Stimulated activated naive B cell treated with anti-CD40 and anti-IgM and Interleukin-4, amounts not matched to agents 10 μg/mL and 1 μg/mL and 100 μg/mL, for 72 hours (primary cell): Measurements from ENCODE around the gene MYOF.

Source experiments
- ATAC-seq, 2 donors: fragments of 150-1000 bp; cut with Tn5 transposase; replicated peaks; 2 replicates each; pipeline ENCODE4 v1.10.0; 2021; ENCODE audit warnings: moderate library complexity in 1 of 2
- DNase-seq: peaks from one replicate; pipeline ENCODE4 v3.0.0; 2021
- H3K27ac Mint-ChIP-seq: one replicate; pipeline ENCODE4 v1.8.0; 2022; ENCODE audit warnings: mild to moderate bottlenecking, mixed read lengths
- H3K27me3 Mint-ChIP-seq, 2 donors: one replicate each; pipeline ENCODE4 v1.8.0; 2022; ENCODE audit warnings: mixed read lengths in 2 of 2
- H3K36me3 Mint-ChIP-seq, 2 donors: one replicate each; pipeline ENCODE4 v1.8.0; 2022; ENCODE audit warnings: mixed read lengths in 2 of 2, mild to moderate bottlenecking in 1 of 2
- H3K4me1 Mint-ChIP-seq, 2 donors: one replicate each; pipeline ENCODE4 v1.8.0; 2022; ENCODE audit warnings: mixed read lengths in 2 of 2, mild to moderate bottlenecking in 1 of 2
- H3K4me3 Mint-ChIP-seq, 2 donors: one replicate each; pipeline ENCODE4 v1.8.0; 2022; ENCODE audit warnings: mild to moderate bottlenecking in 2 of 2, mixed read lengths in 2 of 2, moderate library complexity in 1 of 2
- H3K9me3 Mint-ChIP-seq, 2 donors: one replicate each; pipeline ENCODE4 v1.8.0; 2022; ENCODE audit warnings: mixed read lengths in 2 of 2, mild to moderate bottlenecking in 1 of 2

MYOF gene

DNA sequence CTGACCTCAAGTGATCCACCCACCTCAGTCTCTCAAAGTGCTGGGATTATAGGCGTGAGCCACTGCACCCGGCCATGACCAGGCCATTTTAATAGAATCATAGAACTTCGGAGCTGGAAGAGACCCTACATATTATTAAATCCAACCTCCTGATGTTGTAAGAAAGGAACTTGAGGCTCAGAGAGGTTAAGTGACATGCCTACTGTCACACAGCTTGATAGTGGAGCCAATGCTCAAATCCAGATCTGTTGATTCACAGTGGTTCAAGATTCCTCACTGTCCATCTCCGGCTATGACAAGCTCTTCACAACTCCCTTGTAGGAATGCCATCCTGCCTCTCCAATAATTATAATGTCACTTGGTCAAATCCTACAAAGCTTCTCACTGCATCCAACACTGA lies 65.3 kb downstream of the MYOF start:
- peaks cover 9 to 28% of the 10 kb centered on the region in 2 donors for H3K4me1 Mint-ChIP-seq
- DNase-seq (no peak), ATAC-seq (no peak)
- no peaks in the 10 kb centered on the region for H3K9me3 Mint-ChIP-seq
- no peak overlapping the region for H3K27ac Mint-ChIP-seq
- H3K27me3 Mint-ChIP-seq = peaks cover 0 to 4% of the 10 kb centered on the region in 2 donors
- H3K4me3 Mint-ChIP-seq = no peak overlapping the region
- peaks cover 0 to 2% of the 10 kb centered on the region in 2 donors for H3K36me3 Mint-ChIP-seq

DNA sequence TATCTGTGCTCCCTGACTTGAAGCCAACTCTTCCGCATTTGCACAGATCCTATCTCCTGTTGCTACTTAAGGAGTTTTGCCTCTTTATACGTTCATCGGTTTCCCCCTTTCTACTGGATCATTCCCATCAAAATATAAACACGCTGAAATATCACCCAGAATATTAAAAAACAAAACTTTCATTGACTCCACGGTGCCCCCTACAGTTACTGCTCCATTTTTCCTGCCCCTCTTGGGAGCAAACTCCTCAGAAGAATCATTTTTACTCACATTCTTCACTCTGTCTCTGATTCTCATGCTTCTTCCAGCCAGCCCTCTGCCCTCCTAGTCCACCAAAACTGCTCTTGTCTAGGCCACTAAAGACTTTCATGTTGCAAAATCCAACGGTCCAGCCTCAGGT lies 66.4 kb downstream of the MYOF start:
- Mint-ChIP-seq H3K27ac (no peak overlapping the region), H3K9me3 (no peaks in the 10 kb centered on the region), H3K4me3 (no peak overlapping the region), H3K36me3 (peaks cover 0 to 2% of the 10 kb centered on the region in 2 donors), H3K4me1 (peaks cover 9 to 28% of the 10 kb centered on the region in 2 donors), H3K27me3 (peaks cover 0 to 4% of the 10 kb centered on the region in 2 donors)
- no peak for DNase-seq
- no peak for ATAC-seq

DNA sequence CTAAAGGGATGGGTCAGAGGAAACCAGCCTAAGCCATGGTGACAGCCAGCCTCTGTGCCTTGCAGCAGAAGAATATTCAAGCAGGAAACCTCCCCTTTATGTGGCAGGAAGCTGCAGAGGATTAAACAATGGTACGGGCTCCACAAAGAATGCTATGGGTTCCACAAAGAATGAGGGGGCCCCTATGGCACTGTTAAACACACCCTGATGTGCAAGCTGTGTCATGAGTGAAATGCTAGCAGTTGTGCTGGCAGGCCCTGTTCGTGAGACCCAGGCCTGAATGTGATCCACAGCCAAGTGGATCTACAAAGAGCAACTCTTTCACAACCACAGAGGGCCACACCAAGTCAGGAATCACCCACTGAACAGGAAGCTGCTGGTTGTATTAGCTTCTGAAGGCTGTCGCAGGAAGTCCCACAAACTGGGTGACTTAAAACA lies 68.9 kb downstream of the MYOF start:
- H3K36me3 Mint-ChIP-seq = peaks cover 2 to 3% of the 10 kb centered on the region in 2 donors
- peak; percentile 18 to 27 for ATAC-seq
- H3K4me1 Mint-ChIP-seq = peaks cover 9 to 28% of the 10 kb centered on the region in 2 donors

DNA sequence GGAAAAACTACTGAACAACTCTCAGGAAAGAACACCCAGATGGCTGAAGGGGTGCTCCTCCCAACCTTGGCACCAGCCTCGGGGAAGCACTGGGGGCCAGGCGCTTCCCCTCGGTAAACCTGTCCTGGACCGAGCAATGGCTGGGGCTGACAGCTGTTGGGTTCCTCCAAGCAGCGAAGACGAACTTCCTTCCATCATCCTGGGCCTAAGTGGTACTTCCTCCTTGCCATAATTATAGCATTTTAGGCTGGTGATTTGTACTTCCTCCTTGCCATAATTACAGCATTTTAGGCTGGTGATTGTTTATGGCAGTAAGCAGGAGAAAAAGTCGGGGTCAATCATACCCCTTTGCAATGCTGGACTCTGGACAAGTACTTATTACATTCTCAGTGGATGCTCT lies 69.3 kb downstream of the MYOF start:
- peaks cover 9 to 28% of the 10 kb centered on the region in 2 donors for H3K4me1 Mint-ChIP-seq
- no peak overlapping the region for H3K4me3 Mint-ChIP-seq
- no peak for DNase-seq
- H3K27ac Mint-ChIP-seq = no peak overlapping the region
- no peaks in the 10 kb centered on the region for H3K9me3 Mint-ChIP-seq
- H3K36me3 Mint-ChIP-seq = peaks cover 2 to 3% of the 10 kb centered on the region in 2 donors
- peak; percentile 57 to 64 for ATAC-seq
- no peaks in the 10 kb centered on the region for H3K27me3 Mint-ChIP-seq

More for the DNA sequence above, 68.9 kb downstream of the MYOF start:
- H3K27me3 Mint-ChIP-seq = no peaks in the 10 kb centered on the region
- H3K27ac Mint-ChIP-seq = no peak overlapping the region
- DNase-seq = no peak
- H3K4me3 Mint-ChIP-seq = no peak overlapping the region
- no peaks in the 10 kb centered on the region for H3K9me3 Mint-ChIP-seq

DNA sequence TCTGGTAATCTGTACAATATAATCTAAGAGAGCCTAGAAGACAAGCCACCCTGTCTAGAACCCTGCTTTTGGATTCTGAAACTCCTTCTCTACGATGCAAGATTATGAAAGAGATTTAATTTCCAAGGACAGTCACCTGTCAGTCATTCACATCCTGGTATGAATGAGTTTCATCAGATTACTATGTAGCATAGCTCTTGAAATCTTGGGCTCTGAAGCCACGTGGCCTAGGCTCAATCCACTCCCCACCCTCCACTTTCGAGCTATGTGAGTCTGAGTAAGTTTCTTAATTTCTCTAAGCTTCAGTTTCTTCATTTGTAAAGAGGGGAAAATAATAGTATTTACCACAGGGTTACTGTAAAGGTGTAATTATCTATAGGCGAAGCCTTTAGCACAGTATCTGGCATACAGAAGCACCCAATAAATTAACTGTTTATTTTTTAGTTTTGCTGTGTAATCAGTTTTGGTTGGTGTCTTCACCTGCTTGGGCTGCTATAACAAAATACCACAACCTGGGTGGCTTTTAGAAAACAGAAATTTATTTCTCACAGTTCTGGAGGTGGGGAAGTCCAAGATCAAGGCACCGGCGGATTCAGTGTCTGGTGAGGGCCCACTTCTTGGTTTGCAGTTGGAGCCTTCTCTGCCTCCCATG lies 71.3 kb downstream of the MYOF start:
- no peak overlapping the region for H3K27ac Mint-ChIP-seq
- H3K9me3 Mint-ChIP-seq = no peaks in the 10 kb centered on the region
- ATAC-seq = no peak
- peaks cover 2 to 3% of the 10 kb centered on the region in 2 donors for H3K36me3 Mint-ChIP-seq
- peaks cover 9 to 23% of the 10 kb centered on the region in 2 donors for H3K4me1 Mint-ChIP-seq
- no peak for DNase-seq
- H3K4me3 Mint-ChIP-seq = no peak overlapping the region
- no peaks in the 10 kb centered on the region for H3K27me3 Mint-ChIP-seq

DNA sequence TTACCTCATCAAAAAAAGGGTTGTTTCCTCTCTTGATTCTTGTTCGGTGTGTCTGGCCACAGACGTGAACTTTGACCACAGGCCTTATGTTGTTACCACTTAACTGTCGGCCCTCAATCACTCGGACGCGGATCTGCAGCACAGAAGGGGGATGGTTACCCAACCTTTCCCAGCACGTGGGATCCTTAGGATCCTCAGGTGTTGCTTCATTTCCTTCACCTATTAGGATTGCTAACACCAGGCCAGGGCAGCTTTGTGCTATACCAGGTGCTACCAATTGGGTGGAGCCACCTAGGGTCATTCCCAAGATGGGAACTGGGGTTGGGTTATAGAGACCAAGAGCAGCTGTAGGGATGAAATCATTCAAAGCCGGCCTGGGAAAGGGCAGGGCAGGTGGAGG lies 73.4 kb downstream of the MYOF start:
- Mint-ChIP-seq H3K4me3 (no peak overlapping the region), H3K27ac (no peak overlapping the region), H3K27me3 (no peaks in the 10 kb centered on the region), H3K36me3 (peaks cover 2 to 3% of the 10 kb centered on the region in 2 donors), H3K9me3 (no peaks in the 10 kb centered on the region), H3K4me1 (peaks cover 9 to 17% of the 10 kb centered on the region in 2 donors)
- ATAC-seq (no peak), DNase-seq (no peak)

DNA sequence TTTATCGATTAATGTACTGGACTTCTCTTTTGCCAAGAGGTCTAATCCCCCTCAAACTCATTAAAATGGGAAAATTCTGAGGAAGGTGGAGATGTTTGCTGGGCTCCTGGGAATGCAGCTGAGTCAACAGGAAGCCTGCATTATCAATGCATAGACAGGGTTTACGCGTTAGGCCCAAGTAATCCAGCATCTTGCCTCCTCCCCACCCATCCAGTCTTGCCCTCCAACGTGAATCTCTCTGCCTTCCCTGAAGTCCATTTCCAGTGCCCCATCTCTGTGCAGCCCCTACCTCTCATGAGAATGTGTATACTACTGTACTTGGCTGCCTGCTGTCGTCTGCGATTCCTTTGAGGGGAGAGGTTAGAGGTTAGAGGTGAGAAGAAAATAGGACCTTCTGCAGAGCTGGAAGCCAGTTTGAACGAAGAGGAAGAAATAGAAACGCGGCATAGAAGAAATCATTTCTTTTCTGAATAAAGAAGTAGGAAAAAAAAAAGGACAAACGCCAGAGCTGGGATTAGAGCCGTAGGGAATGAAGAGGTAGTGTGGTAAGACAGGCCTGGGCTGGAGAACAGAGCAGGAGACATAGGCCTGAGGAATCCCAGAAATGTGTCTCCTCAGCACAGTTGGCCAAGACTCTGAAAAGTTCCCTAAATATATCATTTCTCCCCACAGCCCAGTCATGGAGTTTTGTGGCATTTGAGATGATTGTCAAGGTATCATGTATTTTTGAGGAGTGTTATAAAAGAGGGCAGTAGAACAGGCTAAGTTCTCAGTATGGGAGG lies 75.6 kb downstream of the MYOF start:
- Mint-ChIP-seq H3K36me3 (peaks cover 0 to 3% of the 10 kb centered on the region in 2 donors), H3K4me3 (no peak overlapping the region), H3K9me3 (no peaks in the 10 kb centered on the region), H3K27ac (no peak overlapping the region), H3K27me3 (peaks cover 5 to 6% of the 10 kb centered on the region in 2 donors), H3K4me1 (no peaks in the 10 kb centered on the region)
- DNase-seq (no peak), ATAC-seq (no peak)

DNA sequence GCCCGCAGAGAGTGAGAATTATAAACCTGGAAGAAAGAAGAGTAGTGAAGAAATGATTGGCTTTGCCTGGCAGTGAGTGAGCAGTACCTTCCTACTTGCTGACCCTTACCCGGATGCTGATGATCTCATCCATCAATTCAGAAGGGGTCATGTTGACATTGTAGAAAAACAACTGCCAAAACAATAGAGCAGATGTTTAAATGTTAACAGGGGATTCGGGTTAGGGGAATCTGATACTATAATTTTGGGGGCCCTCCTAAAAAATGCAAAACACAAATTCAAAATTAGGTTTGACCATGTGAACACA lies 78.1 kb downstream of the MYOF start:
- H3K36me3 Mint-ChIP-seq = peaks cover 0 to 3% of the 10 kb centered on the region in 2 donors
- H3K9me3 Mint-ChIP-seq = no peaks in the 10 kb centered on the region
- peaks cover 5 to 6% of the 10 kb centered on the region in 2 donors for H3K27me3 Mint-ChIP-seq

DNA sequence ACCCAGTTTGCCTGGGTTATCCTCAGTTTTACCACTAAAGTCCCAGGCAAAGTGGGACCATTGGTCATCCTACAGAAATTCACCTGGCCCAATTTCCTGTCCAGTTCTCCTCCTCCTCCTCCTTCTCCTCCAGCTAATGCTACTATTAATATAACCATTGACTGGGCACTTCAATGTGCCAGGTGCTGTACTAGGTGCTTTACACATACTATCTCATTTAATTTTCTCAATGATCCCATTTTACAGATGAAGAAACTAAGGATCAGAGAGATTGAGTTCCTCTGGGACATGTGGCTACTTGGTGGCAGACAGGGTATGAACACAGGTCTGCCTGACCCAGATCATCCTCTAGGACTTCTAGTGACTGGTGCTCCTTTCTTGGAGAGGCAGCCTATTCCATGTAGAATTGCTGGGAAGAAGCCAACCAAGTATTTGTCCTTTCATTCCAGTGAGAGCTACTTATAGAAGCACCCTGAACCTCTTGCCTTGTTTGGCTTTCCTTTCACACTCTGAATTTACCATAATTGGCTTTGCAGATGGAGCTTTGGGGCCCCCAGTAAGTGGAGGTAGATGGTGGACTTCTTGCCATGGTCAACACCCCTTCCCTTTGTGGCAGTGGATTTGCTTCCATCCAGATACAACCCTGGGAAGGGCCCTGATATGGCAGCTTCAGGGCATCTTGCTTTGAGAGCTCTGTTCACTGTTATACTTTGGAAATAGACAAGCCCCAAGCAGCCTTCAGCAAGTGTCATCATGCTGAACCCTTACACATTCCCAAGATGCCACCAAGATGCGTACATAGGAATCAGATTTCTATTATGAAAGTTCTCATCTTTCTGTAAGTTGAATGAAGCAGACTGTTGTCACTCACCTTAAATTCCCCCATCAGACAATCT lies 78.7 kb downstream of the MYOF start:
- no peak overlapping the region for H3K27ac Mint-ChIP-seq
- peaks cover 5 to 6% of the 10 kb centered on the region in 2 donors for H3K27me3 Mint-ChIP-seq
- no peaks in the 10 kb centered on the region for H3K36me3 Mint-ChIP-seq
- ATAC-seq (no peak), DNase-seq (no peak)
- no peak overlapping the region for H3K4me3 Mint-ChIP-seq
- no peaks in the 10 kb centered on the region for H3K4me1 Mint-ChIP-seq
- H3K9me3 Mint-ChIP-seq = no peaks in the 10 kb centered on the region

More for the DNA sequence above, 78.1 kb downstream of the MYOF start:
- DNase-seq = no peak
- H3K4me1 Mint-ChIP-seq = no peaks in the 10 kb centered on the region
- H3K27ac Mint-ChIP-seq = no peak overlapping the region
- no peak for ATAC-seq
- no peak overlapping the region for H3K4me3 Mint-ChIP-seq

DNA sequence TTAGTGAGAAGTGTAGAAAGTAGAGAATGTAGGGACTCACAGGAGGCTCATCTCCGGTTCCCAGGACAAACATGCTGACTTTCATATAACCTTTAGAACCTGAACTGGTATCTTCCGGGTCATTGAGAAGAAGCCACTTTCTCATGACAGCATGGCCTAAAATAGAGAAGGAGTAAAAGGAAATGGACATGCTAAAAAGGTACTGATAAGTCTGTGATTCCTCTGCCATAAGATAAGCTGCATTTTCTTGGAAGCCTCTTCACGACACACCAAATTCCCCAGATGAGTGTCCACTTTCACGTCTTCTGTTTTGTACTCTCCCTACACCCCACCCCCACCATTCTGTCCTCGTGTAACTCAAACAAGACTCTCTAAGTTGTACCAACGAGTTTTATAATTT lies 79.9 kb downstream of the MYOF start:
- H3K27ac Mint-ChIP-seq = no peak overlapping the region
- H3K27me3 Mint-ChIP-seq = peaks cover 5 to 6% of the 10 kb centered on the region in 2 donors
- H3K4me3 Mint-ChIP-seq = no peak overlapping the region
- no peaks in the 10 kb centered on the region for H3K4me1 Mint-ChIP-seq
- H3K9me3 Mint-ChIP-seq = no peaks in the 10 kb centered on the region
- no peaks in the 10 kb centered on the region for H3K36me3 Mint-ChIP-seq
- ATAC-seq (no peak), DNase-seq (no peak)

DNA sequence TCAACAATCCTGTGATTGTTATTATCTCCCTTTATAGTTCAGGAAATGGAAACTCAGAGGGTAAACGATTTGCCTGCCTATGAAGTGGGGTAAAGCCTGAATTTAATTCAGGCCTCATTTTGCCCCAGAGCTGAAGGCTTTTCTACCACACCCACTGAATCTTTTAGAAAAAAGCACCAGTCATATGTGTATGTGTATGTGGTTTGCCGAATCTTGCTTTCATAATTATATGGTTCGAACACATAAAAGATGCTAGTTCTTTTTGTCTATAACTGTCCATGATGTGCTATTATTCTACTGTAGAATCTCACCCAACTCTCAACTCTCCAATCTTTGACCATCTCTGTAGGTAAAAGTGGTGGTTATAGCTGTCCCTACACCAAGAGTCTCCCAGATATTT lies 83.6 kb downstream of the MYOF start:
- Mint-ChIP-seq H3K27me3 (peaks cover 5 to 6% of the 10 kb centered on the region in 2 donors), H3K4me1 (no peaks in the 10 kb centered on the region), H3K4me3 (no peak overlapping the region), H3K27ac (no peak overlapping the region), H3K9me3 (no peaks in the 10 kb centered on the region), H3K36me3 (no peaks in the 10 kb centered on the region)
- no peak for ATAC-seq
- no peak for DNase-seq

DNA sequence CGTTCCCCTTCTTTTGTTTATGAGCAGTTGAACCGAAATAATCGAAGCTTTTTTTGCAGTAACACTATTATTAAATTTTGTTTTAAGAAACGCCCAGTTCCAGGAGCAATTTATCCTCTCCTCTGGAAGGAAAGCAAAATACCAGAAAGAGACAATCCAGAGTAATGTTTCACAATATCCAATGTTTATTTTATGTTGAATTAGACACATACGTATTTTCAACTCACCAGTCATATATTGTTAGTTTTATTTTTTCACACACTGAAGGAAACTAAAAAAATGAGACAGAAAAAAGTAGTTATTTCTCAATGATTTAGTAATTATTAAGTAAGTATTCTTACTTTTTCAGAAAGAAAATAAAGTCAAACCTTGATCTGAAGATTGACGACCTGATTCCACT lies 85.1 kb downstream of the MYOF start:
- H3K9me3 Mint-ChIP-seq = no peaks in the 10 kb centered on the region
- H3K27me3 Mint-ChIP-seq = no peaks in the 10 kb centered on the region
- H3K27ac Mint-ChIP-seq = no peak overlapping the region
- no peak overlapping the region for H3K4me3 Mint-ChIP-seq
- ATAC-seq (no peak), DNase-seq (no peak)
- no peaks in the 10 kb centered on the region for H3K36me3 Mint-ChIP-seq
- H3K4me1 Mint-ChIP-seq = no peaks in the 10 kb centered on the region

DNA sequence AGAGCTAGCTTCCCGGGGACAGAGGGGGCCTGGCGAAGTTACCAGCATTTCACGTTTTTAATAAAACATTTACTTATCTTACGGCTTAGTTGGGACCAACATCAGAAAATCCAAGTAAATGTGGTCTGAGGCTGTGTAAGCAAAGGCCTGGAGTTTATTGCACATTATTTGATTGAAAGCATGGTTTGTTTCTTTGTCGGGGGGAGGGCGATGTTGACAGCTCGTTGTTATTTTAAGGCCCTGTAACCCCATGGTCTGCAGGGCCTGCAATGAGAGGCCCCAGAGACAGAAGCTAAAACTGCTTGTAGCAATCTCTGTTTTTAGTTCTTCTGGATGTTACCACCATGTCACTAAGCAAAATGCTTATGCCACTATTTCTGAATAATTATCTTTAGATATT lies 88.9 kb downstream of the MYOF start:
- ATAC-seq (no peak), DNase-seq (no peak)
- no peak overlapping the region for H3K4me3 Mint-ChIP-seq
- peaks cover 8 to 14% of the 10 kb centered on the region in 2 donors for H3K4me1 Mint-ChIP-seq
- H3K27ac Mint-ChIP-seq = no peak overlapping the region
- H3K36me3 Mint-ChIP-seq = no peaks in the 10 kb centered on the region
- H3K9me3 Mint-ChIP-seq = no peaks in the 10 kb centered on the region
- H3K27me3 Mint-ChIP-seq = no peaks in the 10 kb centered on the region

DNA sequence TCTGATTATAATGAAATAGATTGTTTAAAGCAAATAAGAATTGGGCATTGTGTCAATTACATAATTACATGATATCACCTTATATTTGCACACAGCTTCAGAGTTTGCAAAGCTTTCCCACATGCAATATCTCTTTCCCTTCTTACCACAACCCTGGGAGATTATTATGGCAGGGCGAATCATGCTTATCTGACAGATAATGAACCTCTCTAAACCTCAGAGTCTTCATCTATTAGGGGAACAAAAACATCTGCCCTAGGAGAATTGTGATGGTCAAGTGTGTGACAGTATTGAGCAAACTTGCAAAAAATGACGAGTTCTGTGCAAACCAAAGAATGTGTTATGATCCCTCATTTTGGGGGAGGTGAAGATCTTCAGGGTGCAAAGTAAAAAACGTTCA lies 90.0 kb downstream of the MYOF start:
- no peak overlapping the region for H3K27ac Mint-ChIP-seq
- no peak overlapping the region for H3K4me3 Mint-ChIP-seq
- no peaks in the 10 kb centered on the region for H3K36me3 Mint-ChIP-seq

More for the DNA sequence above, 90.0 kb downstream of the MYOF start:
- no peak for DNase-seq
- Mint-ChIP-seq H3K27me3 (no peaks in the 10 kb centered on the region), H3K9me3 (no peaks in the 10 kb centered on the region), H3K4me1 (peaks cover 11 to 21% of the 10 kb centered on the region in 2 donors)
- ATAC-seq = no peak
